ENCODE data around the gene REP15.

REP15 gene

DNA sequence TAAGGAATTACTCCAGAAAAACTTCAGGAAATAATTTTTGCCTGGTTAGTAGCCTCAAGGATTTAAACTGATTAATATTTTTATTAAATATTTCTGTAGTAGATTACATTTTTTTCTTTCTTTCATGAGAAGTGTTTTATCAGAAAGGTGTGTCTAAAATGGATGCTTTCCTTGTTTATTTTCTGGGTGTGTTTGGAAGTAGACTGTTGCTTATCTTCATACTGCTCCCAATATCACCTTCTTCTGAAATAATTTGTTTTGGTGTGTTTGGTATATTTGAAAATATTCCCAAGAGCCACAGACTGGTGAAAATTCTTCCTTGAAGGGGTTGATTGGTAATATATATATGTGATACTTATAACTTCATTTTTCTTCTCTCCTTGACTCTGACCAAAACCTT is 10.1 kb upstream of the REP15 start:
- Histone ChIP-seq H3K27me3 (ENCODE audit: insufficient read depth, low read depth) (no peaks in the 10 kb centered on the region), H3K9ac (no peak overlapping the region), H3K79me2 (ENCODE audit: insufficient read depth, low read depth) (no peaks in the 10 kb centered on the region), H3K4me2 (no peak overlapping the region), H3K4me1 (ENCODE audit: low read depth, poor library complexity, severe bottlenecking) (no peaks in the 10 kb centered on the region), H3K27ac (no peak overlapping the region), H3K4me3 (IDR thresholded peaks at IDR 0.05; ENCODE audit: insufficient read depth, low read depth, low read length) (no peak overlapping the region), H3K36me3 (ENCODE audit: insufficient read depth) (no peaks in the 10 kb centered on the region), H2AFZ (ENCODE audit: low read depth) (no peak overlapping the region), H4K20me1 (ENCODE audit: insufficient read depth) (no peaks in the 10 kb centered on the region)
- TF ChIP-seq, protein P1, sequence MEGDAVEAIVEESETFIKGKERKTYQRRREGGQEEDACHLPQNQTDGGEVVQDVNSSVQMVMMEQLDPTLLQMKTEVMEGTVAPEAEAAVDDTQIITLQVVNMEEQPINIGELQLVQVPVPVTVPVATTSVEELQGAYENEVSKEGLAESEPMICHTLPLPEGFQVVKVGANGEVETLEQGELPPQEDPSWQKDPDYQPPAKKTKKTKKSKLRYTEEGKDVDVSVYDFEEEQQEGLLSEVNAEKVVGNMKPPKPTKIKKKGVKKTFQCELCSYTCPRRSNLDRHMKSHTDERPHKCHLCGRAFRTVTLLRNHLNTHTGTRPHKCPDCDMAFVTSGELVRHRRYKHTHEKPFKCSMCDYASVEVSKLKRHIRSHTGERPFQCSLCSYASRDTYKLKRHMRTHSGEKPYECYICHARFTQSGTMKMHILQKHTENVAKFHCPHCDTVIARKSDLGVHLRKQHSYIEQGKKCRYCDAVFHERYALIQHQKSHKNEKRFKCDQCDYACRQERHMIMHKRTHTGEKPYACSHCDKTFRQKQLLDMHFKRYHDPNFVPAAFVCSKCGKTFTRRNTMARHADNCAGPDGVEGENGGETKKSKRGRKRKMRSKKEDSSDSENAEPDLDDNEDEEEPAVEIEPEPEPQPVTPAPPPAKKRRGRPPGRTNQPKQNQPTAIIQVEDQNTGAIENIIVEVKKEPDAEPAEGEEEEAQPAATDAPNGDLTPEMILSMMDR (conservative IDR thresholded peaks at IDR 0.05; ENCODE audit: low read depth, low read length): no peak

DNA sequence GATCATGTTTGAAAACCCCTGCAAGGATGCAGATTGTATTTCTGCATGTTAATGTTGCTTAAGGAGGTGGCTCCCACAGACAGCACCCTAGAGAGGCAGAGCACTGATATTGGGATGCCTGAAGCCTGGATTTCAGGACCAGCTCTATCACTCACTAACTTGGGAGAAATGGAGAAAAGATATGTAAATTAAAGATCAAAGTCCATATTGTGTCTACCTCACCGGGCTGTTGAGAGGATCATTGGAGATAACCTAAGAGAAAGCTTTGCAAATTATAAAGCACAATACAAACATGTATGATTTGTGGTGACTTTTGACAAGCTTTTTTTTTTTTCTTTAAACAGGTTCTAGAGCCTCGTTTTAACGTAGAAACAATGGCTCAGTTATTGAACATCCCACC is 7.6 kb upstream of the REP15 start:
- H3K27me3 ChIP-seq (ENCODE audit: insufficient read depth, low read depth): no peaks in the 10 kb centered on the region
- H2AFZ ChIP-seq (ENCODE audit: low read depth): no peak overlapping the region
- H3K27ac ChIP-seq: no peak overlapping the region
- H3K36me3 ChIP-seq (ENCODE audit: insufficient read depth): no peaks in the 10 kb centered on the region
- H4K20me1 ChIP-seq (ENCODE audit: insufficient read depth): no peaks in the 10 kb centered on the region
- no peaks in the 10 kb centered on the region for H3K79me2 ChIP-seq (ENCODE audit: insufficient read depth, low read depth)
- no peak overlapping the region for H3K9ac ChIP-seq
- no peaks in the 10 kb centered on the region for H3K4me1 ChIP-seq (ENCODE audit: low read depth, poor library complexity, severe bottlenecking)
- TF ChIP-seq, protein P1 (conservative IDR thresholded peaks at IDR 0.05; ENCODE audit: low read depth, low read length): no peak
- no peak overlapping the region for H3K4me3 ChIP-seq (IDR thresholded peaks at IDR 0.05; ENCODE audit: insufficient read depth, low read depth, low read length)
- H3K4me2 ChIP-seq: no peak overlapping the region

DNA sequence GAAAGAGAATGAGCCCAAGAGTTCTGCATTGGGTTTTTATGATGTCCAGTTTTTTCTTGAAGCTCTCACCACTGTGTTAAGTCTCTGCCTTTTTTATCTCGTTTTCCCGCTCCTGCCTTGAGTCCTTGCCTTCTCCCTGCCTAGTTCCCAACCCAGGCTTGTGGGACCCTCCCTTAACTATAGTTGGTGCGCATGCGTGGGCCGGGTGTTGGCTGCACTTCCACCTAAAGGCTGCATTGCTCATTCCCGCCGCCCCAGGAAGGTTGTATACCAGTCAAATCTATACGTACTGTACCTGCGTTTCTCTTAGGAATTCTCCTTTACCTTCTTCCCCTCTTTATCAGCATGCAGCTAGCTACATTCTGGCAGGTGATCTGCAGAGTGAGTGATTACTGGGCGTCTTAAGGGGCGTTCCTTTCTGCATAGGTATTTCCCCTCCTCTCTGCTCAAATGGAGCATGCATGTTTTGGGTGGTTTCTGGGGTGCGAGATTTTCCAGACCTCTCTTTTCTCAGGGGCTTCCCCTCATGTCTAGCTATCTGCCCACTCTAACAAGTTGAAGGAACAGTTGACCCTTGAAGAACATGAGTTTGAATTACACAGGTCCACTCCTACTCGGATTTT is 6.6 kb upstream of the REP15 start:
- Histone ChIP-seq H3K27ac (no peak overlapping the region), H3K27me3 (ENCODE audit: insufficient read depth, low read depth) (no peaks in the 10 kb centered on the region), H3K4me3 (IDR thresholded peaks at IDR 0.05; ENCODE audit: insufficient read depth, low read depth, low read length) (no peak overlapping the region), H3K4me2 (no peak overlapping the region), H3K4me1 (ENCODE audit: low read depth, poor library complexity, severe bottlenecking) (no peaks in the 10 kb centered on the region), H3K79me2 (ENCODE audit: insufficient read depth, low read depth) (no peaks in the 10 kb centered on the region), H3K36me3 (ENCODE audit: insufficient read depth) (no peaks in the 10 kb centered on the region), H4K20me1 (ENCODE audit: insufficient read depth) (no peaks in the 10 kb centered on the region), H2AFZ (ENCODE audit: low read depth) (no peak overlapping the region), H3K9ac (no peak overlapping the region)
- TF ChIP-seq, protein P1 (conservative IDR thresholded peaks at IDR 0.05; ENCODE audit: low read depth, low read length): no peak

DNA sequence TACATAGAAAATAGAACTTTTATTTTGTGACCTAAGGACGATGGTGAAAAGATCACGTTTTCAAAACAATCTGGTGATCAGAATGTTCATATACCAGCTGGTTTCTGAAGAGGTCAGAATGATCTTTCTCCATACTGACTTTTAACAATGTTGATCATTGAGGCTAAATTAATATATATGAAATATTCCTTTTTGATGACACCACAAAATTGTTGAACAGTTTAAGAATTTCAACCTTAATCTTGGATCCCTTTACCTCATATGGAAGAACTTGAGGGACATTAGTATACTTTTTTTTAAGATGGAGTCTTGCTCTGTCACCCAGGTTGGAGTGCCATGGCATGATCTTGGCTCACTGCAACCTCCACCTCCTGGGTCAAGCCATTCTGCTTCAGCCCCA is 2.8 kb upstream of the REP15 start:
- H3K36me3 ChIP-seq (ENCODE audit: insufficient read depth): no peaks in the 10 kb centered on the region
- H3K9ac ChIP-seq: no peak overlapping the region
- no peaks in the 10 kb centered on the region for H3K27me3 ChIP-seq (ENCODE audit: insufficient read depth, low read depth)
- no peak overlapping the region for H3K4me2 ChIP-seq
- H2AFZ ChIP-seq (ENCODE audit: low read depth): no peak overlapping the region
- H3K4me3 ChIP-seq (IDR thresholded peaks at IDR 0.05; ENCODE audit: insufficient read depth, low read depth, low read length): no peak overlapping the region
- TF ChIP-seq, protein P1 (conservative IDR thresholded peaks at IDR 0.05; ENCODE audit: low read depth, low read length): no peak
- no peaks in the 10 kb centered on the region for H4K20me1 ChIP-seq (ENCODE audit: insufficient read depth)
- no peaks in the 10 kb centered on the region for H3K79me2 ChIP-seq (ENCODE audit: insufficient read depth, low read depth)
- no peak overlapping the region for H3K27ac ChIP-seq
- H3K4me1 ChIP-seq (ENCODE audit: low read depth, poor library complexity, severe bottlenecking): no peaks in the 10 kb centered on the region

Measured in KMS-11 (cell line).